NCI-H1105 (cell line): ENCODE data around the gene COLEC12.

Experiments
- DNase-seq: peaks from one replicate; lab custom pipeline; 2025; lab: John Stamatoyannopoulos, UW

Gene COLEC12

DNA sequence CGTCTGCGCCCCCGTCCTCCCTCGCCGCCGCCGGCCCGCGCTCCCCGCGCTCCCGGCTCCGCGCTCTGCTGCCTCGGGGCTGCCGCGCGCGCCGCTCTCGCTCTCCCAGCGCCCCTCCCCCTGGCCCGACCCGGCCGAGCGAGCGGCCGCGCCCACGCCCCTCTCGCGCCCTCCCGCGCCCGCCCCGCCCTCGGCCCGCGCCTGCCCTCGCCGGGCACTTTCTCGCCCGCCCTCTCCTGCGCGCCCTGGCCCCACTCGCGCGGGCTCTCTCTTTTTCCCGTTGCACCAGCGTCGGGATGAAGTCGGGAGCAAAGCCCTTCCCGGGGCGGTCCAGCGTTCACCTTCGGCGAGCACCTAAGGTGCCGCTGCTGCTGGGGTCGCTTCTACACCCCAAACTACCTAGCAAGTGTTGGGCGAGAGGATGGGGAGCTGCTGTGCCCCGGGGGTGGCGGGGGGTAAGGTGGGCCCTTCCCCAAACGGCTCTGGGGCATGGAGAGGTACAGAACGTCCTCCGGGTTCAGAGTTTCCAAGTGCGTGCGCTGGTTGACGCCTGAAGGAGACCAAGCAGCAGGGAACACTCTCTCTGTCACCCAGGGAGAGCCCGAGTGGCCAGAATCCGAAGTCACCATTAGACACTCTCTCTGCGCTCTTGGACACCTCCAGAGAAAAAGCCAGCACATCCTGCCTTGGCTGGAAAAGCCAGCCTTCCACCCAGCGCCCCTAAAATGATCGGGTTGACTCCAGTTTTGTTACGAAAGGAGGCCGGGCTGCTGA is at the start of gene COLEC12:
COLEC12 (minus strand) TSS at position 70 of the 774 bp plus-strand sequence. CDS start 187 bp downstream, outside the sequence.
- DNase-seq: no peak

DNA sequence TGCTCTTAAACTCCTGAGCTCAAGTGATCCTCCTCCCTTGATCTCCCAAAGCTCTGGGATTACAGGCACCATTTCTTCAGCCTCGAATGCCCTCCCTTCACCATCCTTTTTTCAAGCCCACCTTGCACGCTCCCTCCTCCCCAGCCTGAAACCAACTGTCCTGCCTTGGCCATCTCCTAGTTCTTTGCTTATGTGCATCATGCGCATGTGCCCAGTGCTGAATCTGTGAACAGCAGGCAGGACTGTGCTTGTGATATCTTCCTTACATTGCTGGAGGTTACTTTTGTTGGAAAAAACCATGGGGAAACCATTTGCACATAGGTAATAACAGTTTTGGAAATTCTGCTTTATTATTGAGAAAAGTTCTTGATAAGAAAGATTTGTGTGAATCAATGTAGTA is 49.5 kb upstream of the COLEC12 start:
- DNase-seq: no peak

DNA sequence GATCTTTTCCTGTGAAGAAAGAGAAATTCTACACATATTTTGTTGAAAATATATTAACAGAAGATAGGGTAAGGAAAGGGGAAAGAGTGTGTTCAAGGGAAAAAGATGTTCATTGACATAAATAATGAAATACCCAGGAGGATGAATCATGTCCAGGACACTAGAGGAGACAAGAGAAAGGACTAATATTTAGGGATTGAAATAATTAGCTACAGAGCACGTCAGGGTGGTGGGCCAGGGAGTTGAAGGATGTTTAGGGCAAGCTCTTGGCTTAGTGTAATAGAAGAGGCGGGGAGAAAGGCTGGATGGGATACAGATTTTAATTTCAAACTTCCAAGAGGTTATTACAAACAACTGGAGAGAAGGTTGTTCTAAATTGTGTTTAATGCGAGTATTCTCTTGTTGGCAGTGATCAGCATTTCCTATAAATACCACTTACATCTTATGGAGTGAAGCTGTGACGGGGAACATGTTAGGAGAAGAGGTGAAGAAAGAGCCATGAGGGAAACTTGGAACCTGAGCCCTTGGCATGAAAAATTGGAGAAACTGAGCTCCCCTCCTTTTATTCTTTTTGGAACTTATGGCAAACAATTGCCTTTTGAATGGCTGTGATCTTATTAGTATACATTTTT is 43.1 kb upstream of the COLEC12 start:
- no peak for DNase-seq

DNA sequence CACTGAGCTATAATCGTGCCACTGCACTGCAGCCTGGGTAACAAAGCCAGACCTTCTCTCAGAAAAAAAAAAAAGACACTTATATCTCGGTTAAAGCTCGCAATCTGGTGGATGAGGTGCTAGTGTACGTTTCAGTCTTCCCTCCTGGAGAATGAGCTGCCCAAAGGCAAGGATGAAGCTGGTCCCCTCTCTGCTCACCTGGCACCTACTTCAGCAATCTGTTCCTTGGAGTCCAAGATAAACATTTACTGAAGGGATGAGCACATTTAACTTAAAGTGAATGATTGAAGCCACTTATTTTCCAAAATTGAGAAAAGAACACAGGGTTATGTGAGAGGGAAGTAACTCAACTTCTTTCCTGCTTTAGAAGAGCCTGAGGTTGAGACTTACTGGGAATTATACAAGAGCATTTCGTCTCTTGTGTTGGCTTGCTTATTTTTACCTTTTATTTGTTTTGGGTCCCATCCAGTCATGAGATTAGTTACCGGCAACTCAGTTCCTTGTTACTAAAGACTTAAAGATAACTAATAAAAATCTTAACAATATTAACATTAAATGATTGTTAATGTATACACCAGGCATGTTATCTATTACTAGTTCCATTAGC is 33.6 kb upstream of the COLEC12 start:
- no peak for DNase-seq

DNA sequence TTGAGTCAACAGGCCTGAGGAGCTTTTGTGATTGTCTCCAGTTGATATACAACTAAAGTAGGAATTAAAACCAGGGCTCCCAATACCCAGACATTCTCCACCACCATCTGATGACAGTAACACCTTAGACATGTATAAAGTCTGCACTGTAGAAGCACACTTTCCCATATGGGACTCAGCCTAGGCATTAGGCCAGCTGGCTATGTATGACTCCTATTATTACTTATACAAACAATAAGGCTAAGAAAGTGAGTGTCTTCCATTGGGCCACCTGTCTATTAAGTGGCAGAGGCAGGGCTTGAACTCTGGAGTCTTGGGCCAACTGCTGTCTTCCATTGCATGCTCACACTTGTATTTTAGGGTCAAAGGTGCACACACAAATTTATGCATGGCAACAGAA is 32.1 kb upstream of the COLEC12 start:
- DNase-seq: no peak

DNA sequence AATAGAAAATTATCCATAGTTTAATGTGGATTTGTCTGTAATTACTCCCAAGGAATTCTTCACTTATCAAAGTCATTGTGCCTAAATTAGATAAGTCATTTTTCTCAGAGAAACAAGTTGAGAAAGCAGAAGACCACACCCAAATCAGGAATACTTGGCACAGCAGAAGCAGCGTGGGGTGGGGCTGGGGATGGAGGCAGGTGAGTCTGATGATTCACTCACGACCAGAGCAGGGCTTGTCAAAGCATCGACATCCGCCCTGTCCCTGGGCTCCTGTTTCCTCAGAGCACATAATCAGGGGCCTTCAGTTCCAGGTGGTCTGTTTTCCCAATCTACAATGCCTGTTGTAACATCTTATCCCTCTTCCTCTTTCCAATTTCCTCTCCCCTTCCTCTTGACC is 31.5 kb upstream of the COLEC12 start:
- DNase-seq: no peak

DNA sequence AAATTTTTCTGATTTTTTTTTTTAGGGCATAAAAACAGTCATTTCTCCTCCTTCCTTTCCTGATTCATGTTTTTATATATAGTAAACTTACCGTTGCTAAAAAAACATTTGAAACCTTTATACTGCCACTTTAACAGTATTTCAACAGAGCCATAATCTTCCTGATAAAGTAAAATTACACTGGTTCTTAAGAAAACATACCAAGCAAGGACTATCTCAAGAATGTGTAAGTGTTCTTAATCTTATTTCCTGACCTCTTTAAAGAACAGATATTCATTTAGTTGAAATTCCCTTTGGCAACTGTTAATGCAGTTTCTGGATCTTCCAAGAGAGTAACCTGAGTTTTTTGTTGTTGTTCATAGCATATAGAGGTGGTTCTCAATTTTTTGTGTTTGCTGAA is 26.6 kb upstream of the COLEC12 start:
- DNase-seq: no peak

DNA sequence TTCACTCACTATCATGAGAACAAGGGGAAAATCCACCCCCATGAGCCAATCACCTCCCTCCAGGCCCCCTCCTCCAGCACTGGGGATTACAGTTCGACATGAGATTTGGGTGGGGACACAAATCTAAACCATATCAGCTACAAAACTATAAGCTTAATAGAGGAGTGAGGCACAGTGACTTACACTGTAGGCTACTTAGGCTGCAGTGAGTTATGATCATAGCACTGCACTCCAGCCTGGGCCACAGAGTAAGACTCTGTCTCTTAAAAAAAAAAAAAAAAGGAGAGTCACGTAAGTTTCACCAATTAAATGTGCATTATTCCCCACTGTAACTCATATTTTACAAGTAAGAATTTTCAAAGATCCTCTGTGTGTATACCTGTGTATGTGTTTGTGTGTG is 26.2 kb upstream of the COLEC12 start:
- no peak for DNase-seq

DNA sequence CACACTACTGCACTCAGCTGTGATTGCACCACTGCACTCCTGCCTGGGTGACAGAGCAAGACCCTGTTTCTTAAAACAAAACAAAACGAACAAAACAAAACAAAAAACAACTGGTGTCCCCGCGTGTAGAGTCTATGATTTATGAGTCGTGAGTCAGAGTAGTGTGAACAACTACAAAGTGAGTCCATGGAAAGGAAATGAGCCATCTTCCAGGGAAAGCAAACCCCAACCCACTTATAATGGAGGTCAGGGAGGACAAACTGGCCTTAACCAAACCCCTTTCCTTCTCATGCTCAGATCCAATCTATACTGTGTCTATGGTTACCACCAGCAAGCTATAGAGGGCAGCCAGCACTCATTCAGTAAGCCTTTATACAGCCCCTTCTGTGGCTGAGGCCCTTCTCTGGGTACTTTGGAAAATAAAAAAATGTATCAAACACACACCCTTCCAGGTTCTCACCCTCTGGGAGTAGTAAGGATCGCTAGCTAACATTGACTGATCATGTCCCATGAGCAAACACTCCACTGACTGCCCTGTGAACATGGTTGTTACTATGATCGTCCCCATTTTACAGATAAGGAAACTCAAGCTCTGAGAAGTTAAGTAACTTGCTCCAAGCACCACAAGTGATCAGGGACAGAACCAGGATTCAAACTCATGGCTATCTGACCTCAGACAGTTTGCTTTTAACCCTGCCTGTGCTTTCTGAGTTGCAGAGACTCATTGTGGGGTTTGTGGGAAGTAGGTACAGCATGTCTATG is 24.7 kb upstream of the COLEC12 start:
- DNase-seq: no peak

DNA sequence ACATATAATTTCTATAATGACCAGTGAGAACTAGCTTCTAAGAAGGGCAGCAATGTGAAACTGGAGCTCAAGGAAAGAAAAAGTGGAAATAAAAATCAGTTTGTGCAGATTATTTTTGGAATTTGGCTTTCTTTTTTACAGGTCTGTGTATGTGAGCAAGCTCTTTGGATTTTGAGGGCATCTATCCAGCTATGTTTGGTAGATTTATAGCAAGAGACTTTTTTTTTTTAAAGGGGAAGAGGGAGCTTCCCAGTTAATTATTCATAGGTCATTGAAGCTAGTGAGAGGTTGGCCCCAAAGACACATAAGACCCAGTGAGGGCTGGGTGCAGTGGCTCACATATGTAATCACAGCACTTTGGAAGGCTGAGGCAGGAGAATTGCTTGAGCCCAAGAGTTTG is 24.0 kb upstream of the COLEC12 start:
- DNase-seq: no peak

DNA sequence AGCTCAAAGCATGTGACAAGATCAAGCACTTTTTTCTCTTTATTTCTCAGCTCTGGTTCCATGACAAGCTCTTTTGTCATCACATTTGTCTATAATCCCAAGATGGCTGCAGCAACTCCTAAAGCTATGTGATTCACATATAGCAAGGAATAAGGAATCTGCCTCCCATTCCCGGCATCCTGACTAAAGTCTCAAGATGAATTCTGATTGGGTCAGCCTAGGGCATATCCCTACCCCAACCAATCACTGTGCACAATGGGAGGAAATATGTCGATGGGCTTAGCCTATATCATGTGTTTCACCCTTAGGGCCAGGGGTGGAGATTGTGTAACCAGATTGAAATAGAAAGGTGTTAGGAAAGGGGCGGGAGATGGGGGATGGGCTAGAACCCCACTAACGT is 23.1 kb upstream of the COLEC12 start:
- DNase-seq: no peak

DNA sequence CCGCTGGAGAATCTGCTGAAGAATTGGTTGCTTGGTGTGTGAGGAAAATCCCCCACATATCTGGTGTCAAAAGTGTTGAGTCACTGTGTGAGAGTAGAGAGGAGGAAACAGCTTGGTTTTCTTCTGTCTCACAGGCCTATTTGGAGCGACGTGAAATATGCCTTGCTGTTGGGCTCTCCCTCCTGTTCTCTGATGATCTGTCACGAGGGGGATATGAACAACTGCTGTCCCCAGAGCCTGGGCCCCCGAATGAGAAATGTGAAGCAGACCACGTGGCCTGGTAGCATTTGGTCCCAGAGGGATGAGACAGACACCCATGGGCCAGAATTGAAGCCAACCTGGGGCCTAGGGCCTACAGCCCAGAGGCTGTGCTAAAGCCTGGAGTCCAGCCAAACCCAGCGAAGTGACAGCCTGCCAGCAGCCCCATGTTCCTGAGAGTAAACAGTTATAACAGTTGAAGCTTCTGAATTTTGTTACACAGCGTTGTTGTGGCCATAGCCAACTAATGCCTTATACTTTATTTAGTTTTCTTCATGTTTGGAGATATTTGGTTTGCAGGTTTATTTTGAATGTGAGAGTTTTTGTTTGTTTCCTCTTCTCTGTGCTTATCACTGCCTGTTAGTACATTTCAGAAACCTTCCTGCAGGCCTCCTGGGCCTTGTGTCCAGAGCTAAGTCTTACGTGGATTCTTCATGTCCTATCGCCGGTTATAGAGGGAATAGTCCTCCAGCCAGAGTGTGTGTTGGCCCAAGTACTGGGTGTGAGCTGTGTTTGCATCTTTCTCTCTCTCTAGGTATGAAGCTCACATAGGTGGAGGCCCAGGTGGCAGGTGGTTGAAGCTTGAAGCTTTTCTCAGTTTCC is 18.7 kb upstream of the COLEC12 start:
- DNase-seq: no peak

DNA sequence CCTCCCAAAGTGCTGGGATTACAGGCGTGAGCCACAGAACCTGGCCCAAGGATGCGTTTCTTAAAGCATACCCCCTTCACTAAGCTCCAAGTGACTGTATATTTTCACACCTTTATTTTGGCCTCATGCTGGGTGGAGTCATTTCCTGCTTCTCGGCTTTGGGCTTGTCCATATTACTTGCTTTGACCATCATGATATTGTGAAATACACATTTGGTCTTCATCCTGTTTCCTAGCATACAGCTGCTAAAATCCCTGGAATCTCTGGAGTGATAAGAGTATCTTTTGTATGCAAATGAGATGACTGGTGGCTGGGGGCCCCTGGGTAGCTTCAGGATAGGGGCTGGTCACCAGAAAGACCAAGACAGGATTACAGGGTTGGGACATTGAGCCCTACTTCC is 17.6 kb upstream of the COLEC12 start:
- no peak for DNase-seq

DNA sequence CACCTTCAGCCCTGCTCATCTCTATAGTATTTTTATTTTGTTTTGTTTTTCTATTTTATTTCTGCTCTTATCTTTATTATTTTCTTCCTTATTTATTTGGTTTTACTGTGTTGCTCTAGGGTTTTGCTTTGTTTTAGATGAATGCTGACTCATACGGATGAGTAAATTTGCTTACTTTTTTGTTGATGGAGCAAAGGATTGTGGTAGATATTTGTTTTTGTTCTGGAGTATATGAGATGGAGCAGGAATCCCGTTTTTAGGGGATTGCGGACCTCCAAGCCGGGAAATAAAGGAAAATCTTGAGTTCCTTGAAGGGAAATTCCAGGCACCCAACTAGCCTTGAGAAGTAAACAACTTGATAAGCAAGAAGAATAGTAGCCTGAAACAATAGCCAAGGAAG is 15.3 kb upstream of the COLEC12 start:
- DNase-seq: no peak

DNA sequence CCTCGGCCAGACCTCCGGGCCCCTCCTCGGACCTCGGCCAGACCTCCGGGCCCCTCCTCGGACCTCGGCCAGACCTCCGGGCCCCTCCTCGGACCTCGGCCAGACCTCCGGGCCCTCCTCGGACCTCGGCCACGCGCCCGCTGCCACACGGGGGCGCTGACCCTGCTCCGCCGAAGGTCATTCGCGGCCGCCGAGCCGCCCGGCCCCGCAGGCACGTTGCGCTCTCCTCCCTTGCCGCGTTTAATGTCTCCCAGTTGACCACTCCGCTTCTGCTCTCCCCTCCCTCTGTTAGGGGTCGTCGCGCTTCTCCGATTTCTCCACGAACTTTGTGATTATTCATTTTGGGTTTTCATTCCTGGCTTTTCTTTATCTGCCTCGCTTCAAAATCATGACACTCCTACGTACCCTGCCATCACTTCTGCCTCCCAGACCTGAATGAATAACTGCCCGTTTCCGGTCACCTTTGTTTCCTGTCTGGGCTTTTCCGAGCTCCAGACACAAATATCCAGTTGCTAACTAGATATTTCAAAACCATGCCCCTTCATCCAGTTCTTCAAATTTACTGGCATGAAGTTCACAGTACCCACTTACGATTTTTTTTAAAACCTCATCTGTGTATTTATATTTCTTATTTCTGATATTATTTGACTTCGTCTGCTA is 14.8 kb upstream of the COLEC12 start:
- DNase-seq: no peak

DNA sequence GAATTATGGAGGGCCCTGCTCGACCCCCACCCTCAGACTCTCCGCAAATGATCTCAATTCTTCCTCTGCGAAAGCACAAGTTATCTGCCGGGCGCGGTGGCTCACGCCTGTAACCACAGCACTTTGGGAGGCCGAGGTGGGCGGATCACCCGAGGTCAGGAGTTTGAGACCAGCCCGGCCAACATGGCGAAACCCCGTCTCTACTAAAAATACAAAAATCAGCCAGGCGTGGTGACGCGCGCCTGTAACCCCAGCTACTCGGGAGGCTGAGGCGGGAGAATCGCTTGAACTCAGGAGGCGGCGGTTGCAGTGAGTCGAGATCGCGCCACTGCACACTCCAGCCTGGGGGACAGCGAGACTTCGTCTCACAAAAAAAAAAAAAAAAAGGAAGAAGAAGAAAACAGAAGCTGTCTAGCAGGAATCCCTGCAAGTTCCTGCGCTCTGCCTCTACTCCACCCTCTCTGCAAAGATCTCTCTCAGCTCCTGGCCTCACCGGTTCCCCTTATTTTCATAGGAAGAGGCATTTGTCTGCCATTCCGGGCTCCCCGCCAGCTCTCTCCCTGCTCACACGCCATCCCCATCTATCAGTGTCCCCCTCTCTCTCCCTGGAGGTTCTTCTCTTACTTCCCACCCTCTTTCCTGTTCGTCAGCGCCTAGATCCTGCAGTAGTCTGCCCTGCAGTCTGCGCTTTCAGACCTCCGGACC is 13.5 kb upstream of the COLEC12 start:
- no peak for DNase-seq

DNA sequence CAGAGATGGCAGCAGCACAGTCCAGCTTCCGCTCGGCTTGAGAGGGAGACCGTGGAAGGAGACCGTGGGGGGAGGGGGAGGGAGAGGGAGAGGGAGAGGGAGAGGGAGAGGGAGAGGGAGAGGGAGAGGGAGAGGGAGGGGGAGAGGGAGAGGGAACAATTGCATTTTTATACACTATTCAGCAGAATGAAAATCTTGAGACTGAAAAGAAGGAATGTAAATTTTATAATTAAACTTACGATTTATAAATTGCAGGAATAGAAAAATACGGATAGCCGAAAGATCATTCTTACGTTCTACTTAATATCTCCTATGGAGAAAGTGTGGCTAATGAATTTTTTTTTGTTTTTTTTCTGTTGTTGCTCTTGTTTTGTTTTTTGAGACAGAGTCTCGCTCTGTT is 12.5 kb upstream of the COLEC12 start:
- no peak for DNase-seq

DNA sequence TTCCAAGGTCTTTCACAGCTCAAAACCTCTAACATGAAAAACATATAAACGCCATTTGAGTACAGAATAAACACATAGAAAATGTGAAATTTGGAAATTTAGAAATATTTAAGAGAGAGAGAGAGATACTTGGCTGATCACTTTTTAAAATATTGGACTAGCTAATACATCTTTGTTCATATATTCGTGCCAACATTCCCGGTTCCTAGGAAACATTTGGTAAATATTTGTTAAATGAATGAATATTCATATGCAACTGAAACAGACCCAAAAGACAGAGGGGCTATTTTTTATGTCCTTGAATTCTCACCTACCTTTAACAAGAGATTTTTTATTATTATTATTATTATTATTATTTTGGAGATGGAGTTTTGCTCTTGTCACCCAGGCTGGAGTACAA is 8.3 kb upstream of the COLEC12 start:
- DNase-seq: no peak

DNA sequence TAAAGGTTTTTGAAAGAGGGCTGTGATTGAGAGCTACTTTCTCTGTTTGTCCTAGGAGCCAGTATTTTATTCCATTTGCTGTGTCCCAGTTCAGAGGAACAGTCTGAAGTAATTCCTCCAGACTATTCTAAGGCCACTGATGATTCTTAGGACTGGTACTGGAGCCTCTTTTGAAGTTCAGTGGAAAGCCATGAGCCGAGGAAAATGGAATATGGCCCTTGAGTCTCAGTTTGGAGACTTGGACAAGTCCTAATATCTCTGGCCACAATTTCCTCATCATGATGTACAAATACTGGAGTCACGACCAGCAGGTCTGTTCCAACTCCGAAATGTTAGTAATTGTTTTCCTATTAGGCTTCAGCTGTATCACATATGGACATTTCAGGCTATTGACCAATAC is 7.1 kb upstream of the COLEC12 start:
- DNase-seq: no peak

DNA sequence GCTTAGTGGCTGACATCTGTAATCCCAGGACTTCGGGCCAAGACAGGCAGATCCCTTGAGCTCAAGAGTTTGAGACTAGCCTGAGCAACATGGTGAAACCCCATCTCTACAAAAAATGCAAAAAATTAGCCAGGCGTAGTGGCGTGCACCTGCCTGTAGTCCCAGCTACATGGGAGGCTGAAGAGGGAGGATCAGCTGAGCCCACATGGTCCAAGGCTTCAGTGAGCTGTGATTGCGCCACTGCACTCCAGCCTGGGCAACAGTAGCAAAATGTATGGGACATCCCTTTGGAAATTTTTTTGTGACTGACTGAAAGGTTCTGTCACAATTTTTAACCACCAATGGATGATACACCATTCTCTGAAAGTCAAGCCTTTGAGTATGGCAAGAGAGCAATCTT is 6.3 kb upstream of the COLEC12 start:
- DNase-seq: no peak

DNA sequence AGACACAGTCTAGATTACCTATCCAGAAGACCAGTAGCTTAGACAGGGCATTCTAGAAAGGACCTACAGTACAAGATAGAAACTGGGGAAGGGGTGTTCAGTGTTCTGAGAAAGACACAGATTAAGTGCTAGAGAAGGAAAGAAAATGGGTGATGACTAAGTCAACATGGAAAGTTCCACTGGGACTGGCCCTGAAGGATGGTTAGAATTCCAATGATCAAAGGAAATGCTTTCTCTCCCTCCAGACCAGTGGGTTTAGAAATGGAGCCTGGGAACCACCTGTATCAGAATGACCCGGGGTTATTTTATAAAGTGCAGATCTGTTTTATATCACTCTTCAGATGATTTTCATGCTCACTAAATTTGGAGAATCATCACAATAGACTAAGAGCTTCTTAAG is 5.8 kb upstream of the COLEC12 start:
- DNase-seq: no peak
